Panc1 (cell line): ENCODE measurements around the gene ADAMTS13. TPM values are rescaled to one million over a fixed set of nuclear protein-coding genes. Genes with fewer than 3 reads are reported as not detected.

Experiments
- ATAC-seq: fragments of 200-7000 bp; cut with Tn5 transposase; 2 replicates; pipeline ENCODE4 v1.9.1; 2020; ENCODE audit warnings: mild to moderate bottlenecking, moderate library complexity
- BruUV-seq: library from RNA; stranded (reverse); fragments of 400-500 nt; replicated peaks from 2 replicates; lab custom pipeline; 2021; lab: Mats Ljungman, UMichigan
- CTCF ChIA-PET: fragments of 300-600 bp; sonication (Branson Sonifier 250); formaldehyde crosslinking; loops from one replicate; lab custom pipeline; 2022; ENCODE audit warnings: antibody characterized with exemption; lab: Charles Lee
- POLR2A ChIA-PET: fragments of 300-600 bp; sonication (Branson Sonifier 250); formaldehyde crosslinking; loops from one replicate; lab custom pipeline; 2022; ENCODE audit warnings: antibody characterized with exemption; lab: Charles Lee
- DNase-seq: peaks from one replicate; pipeline ENCODE4 v3.0.0-alpha.2; 2010; ENCODE audit warnings: low read depth, low spot score
- H3K27ac ChIP-seq: 2 replicates; pipeline ENCODE4 v1.5.1; 2011; ENCODE audit warnings: mild to moderate bottlenecking, low read length, inconsistent platforms
- H3K27me3 ChIP-seq: fragments of 200-500 bp; sonication (Bioruptor generic); 2 replicates; pipeline ENCODE4 v1.6.0; 2014; ENCODE audit warnings: low read length, inconsistent platforms; ENCODE audit not compliant: control insufficient read depth, insufficient read depth
- H3K36me3 ChIP-seq: fragments of 200-500 bp; sonication (Bioruptor generic); 2 replicates; pipeline ENCODE4 v1.5.1; 2014; ENCODE audit warnings: inconsistent platforms, mild to moderate bottlenecking, low read length, moderate library complexity; ENCODE audit not compliant: control insufficient read depth, insufficient read depth
- H3K4me1 ChIP-seq: 2 replicates; pipeline ENCODE4 v1.5.1; 2011; ENCODE audit warnings: inconsistent platforms, mild to moderate bottlenecking, low read length, moderate library complexity; ENCODE audit not compliant: control insufficient read depth, insufficient read depth
- H3K4me3 ChIP-seq, 2 experiments: 2 replicates each; pipeline ENCODE4 v1.5.1; 2011 to 2012; ENCODE audit warnings: low read depth in 2 of 2, low read length in 2 of 2, mild to moderate bottlenecking in 2 of 2, inconsistent platforms in 1 of 2, moderate library complexity in 1 of 2
- H3K9me3 ChIP-seq: fragments of 200-500 bp; sonication (Bioruptor generic); 2 replicates; pipeline ENCODE4 v1.5.1; 2014; ENCODE audit warnings: low read depth, mild to moderate bottlenecking, inconsistent platforms, low read length, moderate library complexity; ENCODE audit not compliant: control insufficient read depth, insufficient read depth
- POLR2AphosphoS5 ChIP-seq: IDR thresholded peaks from 2 replicates; pipeline ENCODE4 v1.6.1; 2012; ENCODE audit warnings: mild to moderate bottlenecking, low read depth, low read length, moderate library complexity
- REST ChIP-seq, 2 experiments: IDR thresholded peaks; 2 replicates each; pipeline ENCODE4 v1.6.1; 2011 to 2012; ENCODE audit warnings: low read depth in 2 of 2, control low read depth in 1 of 2, low read length in 1 of 2, mild to moderate bottlenecking in 1 of 2, moderate library complexity in 1 of 2; ENCODE audit not compliant: insufficient read depth in 1 of 2
- SIN3A ChIP-seq: IDR thresholded peaks from 2 replicates; pipeline ENCODE4 v1.6.1; 2012; ENCODE audit warnings: low read depth, mild to moderate bottlenecking, low read length, moderate library complexity, borderline replicate concordance; ENCODE audit not compliant: insufficient read depth
- TCF7L2 ChIP-seq: IDR thresholded peaks from 2 replicates; pipeline ENCODE4 v1.6.1; 2011; ENCODE audit warnings: mild to moderate bottlenecking, low read depth, low read length, inconsistent platforms
- in situ Hi-C: cut with HindIII; loops from 2 replicates; pipeline ENCODE4 v1.10.0; 2016; ENCODE audit warnings: low sequenced_read_pairs, low pct_unique_long_range_greater_than_20kb
- intact Hi-C: fragments of 100-400 bp; cut with micrococcal nuclease; formaldehyde crosslinking; loops from one replicate; pipeline ENCODE4 v1.10.0; 2022; ENCODE audit not compliant: unreplicated experiment
- total RNA-seq: library from RNA; stranded (reverse); gene quantifications from one replicate; pipeline ENCODE4 v1.2.1, GENCODE V29; 2021; ENCODE audit not compliant: unreplicated experiment
- TF ChIP-seq, protein P1 (sequence below): fragments of 450-650 bp; IDR thresholded peaks from 2 replicates; pipeline ENCODE4 v1.5.1; 2017; ENCODE audit warnings: mild to moderate bottlenecking

Gene ADAMTS13
- total RNA-seq, 1 experiment from 2014 or later = 3.4 TPM

- DNase-seq (no peak), ATAC-seq (no peak)
- H3K36me3 ChIP-seq = no peaks in the 10 kb centered on the region
- CTCF ChIA-PET = no interaction called here
- TF ChIP-seq POLR2AphosphoS5 (no peak), REST (IDR thresholded peaks at IDR 0.05; ENCODE audit: insufficient read depth in 1 of 2, low read depth in 2 of 2, low read length in 1 of 2) (no peak), TCF7L2 (no peak), SIN3A (no peak)
- TF ChIP-seq, protein P1, sequence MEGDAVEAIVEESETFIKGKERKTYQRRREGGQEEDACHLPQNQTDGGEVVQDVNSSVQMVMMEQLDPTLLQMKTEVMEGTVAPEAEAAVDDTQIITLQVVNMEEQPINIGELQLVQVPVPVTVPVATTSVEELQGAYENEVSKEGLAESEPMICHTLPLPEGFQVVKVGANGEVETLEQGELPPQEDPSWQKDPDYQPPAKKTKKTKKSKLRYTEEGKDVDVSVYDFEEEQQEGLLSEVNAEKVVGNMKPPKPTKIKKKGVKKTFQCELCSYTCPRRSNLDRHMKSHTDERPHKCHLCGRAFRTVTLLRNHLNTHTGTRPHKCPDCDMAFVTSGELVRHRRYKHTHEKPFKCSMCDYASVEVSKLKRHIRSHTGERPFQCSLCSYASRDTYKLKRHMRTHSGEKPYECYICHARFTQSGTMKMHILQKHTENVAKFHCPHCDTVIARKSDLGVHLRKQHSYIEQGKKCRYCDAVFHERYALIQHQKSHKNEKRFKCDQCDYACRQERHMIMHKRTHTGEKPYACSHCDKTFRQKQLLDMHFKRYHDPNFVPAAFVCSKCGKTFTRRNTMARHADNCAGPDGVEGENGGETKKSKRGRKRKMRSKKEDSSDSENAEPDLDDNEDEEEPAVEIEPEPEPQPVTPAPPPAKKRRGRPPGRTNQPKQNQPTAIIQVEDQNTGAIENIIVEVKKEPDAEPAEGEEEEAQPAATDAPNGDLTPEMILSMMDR = no peak
- in situ Hi-C loops = no loop called here
- H3K9me3 ChIP-seq = no peaks in the 10 kb centered on the region
- no peaks in the 10 kb centered on the region for H3K27me3 ChIP-seq
- H3K4me1 ChIP-seq = peaks cover 31% of the 10 kb centered on the region
- POLR2A ChIA-PET = no interaction called here
- intact Hi-C loops = no loop called here
- no peak overlapping the region for H3K27ac ChIP-seq
- no peak overlapping the region for H3K4me3 ChIP-seq
- BruUV-seq = no TSS peak
Measured at GRCh38 chr9:133508046-133508445, 85.9 kb downstream of the ADAMTS13 start.

Other genes starting within 250 kb of the ADAMTS13 start
- not detected for gene OBP2B, start 213.1 kb upstream of the ADAMTS13 start, total RNA-seq
- gene ABO, start 147.2 kb upstream of the ADAMTS13 start, total RNA-seq = 0.10 TPM
- gene SURF6, start 86.2 kb upstream of the ADAMTS13 start, total RNA-seq = 16.1 TPM
- 26.2 TPM for gene MED22, start 74.2 kb upstream of the ADAMTS13 start, total RNA-seq
- gene RPL7A, start 74.1 kb upstream of the ADAMTS13 start, total RNA-seq = 1,104 TPM
- 45.6 TPM for gene SURF1, start 65.9 kb upstream of the ADAMTS13 start, total RNA-seq
- gene SURF2, start 65.8 kb upstream of the ADAMTS13 start, total RNA-seq = 19.2 TPM
- gene SURF4, start 46.3 kb upstream of the ADAMTS13 start, total RNA-seq = 149 TPM
- gene STKLD1, start 46.0 kb upstream of the ADAMTS13 start, total RNA-seq = 0.74 TPM
- 19.9 TPM for gene REXO4, start 4.4 kb upstream of the ADAMTS13 start, total RNA-seq
- 13.9 TPM for gene CACFD1, start 37.6 kb downstream of the ADAMTS13 start, total RNA-seq
- 48.2 TPM for gene SLC2A6, start 56.7 kb downstream of the ADAMTS13 start, total RNA-seq
- gene MYMK, start 102.6 kb downstream of the ADAMTS13 start, total RNA-seq = not detected
- gene ADAMTSL2, start 112.3 kb downstream of the ADAMTS13 start, total RNA-seq = 0.10 TPM
- gene FAM163B, start 187.0 kb downstream of the ADAMTS13 start, total RNA-seq = not detected
- gene DBH, start 214.0 kb downstream of the ADAMTS13 start, total RNA-seq = not detected